NCI-H526 treated with DMSO at 0.1 percent for 48 hours (cell line): Measurements from ENCODE around the gene RBM34.

Experiments used
- DNase-seq: peaks from one replicate; lab custom pipeline; 2025; lab: John Stamatoyannopoulos, UW

Gene RBM34

DNA sequence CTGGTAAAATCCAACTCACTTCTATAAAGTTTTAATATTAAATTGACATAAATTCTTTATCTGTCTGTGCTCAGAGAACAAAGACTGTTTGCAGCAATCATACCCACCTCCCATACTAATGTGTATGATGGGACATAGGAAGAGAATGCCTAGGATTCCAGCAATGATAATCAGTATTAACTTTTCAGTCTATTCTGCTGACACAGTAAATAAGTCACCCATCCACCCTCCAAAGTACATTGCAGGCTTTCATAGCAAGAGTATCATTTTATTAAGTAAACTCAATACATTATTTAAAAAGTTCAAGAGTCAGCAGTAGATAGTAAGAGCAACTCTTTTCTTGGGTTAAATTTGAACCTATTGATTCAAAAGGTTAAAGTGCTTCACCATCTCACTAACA is 8.8 kb downstream of the RBM34 start:
- no peak for DNase-seq

DNA sequence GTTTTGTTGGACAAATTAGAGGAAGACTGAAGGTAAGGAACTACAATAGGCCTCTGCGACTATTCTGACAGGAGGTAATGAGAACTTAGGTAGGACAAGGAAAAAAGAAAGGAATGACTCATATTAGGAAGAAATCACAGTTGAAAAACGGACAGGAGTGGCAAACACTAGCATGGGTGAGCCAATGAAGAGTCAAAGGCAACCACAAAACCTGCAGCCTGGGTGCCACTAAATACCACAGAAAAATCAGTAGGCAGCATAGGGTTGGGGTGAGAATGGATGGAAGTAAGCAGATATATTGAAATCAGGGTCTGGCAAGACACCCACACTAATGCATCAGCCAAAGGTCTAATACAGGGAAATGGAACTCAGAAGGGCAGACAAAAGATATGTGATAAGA is 10.0 kb downstream of the RBM34 start:
- no peak for DNase-seq

DNA sequence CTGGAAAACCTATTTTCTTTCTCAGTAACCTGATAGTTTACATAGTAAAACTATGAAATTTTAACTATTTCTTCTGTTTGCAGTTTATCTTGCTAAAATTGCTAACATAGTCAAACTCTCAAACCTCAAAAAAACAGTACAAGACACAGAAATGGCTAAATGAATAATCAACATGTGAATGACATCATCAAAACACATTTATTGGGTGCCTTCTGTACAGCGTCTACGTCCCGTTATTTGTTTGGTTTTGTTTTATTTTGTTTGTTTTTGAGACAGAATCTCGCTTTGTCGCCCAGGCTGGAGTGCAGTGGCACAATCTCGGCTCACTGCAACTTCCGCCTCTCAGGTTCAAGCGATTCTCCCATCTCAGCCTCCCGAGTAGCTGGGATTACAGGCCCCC is 11.2 kb downstream of the RBM34 start:
- no peak for DNase-seq

DNA sequence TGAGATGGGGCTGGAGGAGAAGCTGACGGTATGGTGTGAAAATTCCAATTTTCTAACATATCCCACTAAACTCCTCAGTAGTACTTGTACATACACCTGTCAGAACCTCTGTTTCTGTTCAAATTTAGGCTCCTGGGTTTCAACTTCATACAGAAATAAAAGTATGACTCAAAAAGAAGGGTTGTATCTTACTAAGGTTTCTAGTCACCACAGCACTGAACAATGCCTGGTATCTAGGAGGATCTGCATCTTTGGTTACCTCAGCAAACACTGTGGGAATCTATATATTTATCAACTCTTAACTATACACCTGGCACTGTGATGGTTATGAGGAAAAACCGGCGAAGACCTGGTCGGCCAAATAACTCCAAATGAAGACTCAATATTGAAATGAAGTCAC is 13.8 kb downstream of the RBM34 start:
- no peak for DNase-seq

DNA sequence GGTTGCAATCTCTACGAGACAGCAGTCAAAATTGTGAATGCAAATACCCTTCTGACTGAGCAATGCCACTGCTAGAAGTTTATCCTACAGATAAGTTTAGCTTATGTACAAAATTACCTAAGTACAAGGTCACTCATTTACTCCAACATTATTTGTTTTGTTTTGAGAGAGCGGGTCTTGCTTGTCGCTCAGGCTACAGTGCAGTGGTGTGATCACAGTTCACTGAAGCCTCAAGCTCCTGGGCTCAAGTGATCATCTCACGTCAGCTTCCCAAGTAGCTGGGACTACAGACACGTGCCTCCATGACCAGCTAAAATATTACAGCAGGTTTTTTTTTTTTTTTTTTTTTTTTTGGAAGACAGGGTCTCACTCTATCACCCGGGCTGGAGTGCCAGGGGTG is 15.4 kb downstream of the RBM34 start:
- no peak for DNase-seq

DNA sequence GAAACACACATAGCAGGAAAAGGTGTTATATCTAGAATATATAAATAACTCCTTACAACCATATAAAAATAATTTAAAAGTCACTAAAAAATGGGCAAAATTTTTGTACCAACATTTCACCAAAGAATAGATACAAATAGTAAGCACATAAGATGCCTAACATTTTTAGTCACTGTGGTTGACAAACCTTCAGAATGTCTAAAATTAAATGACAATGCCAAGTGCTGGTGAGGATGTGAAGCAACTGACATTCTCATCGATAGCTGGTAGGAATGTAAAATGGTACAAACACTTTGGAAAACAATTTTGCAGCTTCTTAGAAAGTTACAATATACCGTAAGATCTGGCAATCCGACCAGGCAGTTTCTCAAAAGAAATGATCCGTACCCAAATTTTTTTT is 18.1 kb downstream of the RBM34 start:
- no peak for DNase-seq

DNA sequence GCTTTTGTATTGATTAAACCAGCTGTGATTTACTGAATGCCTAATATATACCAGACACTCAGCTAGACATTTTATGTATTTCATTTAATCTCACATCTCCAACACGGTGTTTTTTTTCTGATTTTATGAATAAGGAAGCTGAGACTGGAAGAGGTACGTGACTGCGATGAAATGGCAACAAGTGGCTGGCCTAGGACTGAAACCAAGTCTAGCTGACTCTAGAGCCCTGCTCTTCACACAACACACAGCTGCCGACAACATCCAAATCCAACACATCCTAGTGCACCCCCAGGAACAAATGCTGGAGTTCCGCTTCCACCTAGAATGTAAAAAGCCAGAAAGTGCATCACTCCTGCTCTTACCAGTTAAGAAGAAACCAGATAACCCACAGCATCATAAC is 21.7 kb downstream of the RBM34 start:
- no peak for DNase-seq

DNA sequence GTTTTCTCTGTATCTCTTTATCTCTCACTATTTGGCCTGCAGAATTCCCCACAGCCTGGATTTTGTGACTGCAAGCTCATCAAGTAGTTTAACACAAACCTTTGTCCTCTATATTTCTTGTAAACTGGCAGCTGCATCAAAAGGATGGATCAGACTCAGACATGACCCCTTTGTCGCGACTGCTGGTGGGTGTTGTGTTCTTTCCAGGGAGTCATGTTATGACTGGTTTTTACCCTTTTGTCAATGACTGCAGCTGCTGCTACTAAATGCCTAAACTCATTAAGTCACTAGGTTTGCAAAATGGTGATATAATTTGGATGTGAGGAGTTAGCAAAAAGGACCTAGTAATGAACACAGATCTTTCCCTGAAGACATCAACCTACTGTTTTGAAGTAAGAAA is 22.2 kb downstream of the RBM34 start:
- no peak for DNase-seq

DNA sequence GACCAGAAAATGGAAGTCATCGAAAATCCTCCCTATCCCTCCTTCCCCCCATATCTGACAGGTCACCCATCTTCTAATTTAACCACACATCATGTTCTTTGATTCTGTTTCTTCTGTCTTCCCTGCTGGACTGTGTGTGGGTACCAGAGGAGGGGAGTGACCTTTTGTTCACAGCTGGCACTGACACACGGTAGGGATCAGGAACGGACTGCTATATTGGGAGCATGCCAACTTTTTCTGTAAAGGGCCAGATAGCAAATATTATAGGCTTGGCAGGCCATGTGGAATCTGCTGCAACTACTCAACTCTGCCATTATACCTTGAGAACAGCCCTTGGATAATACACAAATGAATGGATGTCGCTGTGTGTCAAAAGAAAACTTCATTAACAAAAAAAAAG is 24.9 kb downstream of the RBM34 start:
- no peak for DNase-seq

DNA sequence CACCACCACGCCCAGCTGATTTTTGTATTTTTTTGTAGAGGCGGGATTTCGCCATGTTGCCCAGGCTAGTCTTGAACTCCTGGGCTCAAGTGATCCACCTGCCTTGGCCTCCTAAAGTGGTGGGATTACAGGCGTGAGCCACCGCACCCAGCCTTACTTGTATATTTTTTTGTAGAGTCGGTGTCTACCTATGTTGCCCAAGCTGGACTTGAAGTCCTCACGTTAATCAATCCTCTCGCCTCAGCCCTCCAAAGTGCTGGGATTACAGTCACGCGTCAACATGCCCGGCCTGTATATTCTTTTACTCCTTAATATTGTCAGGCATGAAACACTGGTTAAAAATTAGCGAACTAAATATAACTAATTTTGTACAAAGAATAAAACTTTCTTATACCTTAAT is 26.9 kb downstream of the RBM34 start:
- no peak for DNase-seq

DNA sequence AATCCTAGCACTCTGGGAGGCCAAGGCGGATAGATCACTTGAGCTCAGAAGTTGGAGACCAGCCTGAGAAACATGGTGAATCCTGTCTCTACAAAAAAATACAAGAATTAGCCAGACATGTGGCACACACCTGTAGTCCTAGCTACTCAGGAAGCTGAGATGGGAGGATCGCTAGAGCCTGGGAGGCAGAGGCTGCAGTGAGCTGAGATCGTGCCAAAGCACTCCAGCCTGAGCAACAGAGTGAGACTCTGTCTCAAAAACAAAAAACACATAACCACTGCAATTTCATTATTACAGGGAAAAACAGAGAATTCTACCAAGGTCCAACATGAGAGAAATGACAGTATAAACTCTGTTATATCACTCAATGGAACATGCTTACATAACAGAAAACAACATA is 28.0 kb downstream of the RBM34 start:
- DNase-seq: no peak

DNA sequence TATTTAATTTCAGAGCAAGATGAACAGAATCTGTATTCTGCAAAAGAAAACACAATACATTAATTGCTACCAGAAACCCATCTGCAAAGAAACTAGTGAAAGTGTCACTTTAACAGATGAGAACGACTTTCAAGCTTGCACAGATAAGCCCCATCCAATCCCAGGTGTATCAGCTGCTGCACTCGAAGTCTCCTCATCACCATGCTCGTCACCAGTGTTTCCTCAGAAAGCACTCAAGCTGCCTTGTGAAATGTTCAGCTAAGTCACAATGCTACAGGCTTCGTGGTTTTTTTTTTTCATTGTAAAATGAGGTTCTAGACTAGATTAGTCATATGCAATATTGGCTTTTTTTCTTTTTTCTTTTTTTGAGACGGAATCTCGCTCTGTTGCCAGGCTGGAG is 29.1 kb downstream of the RBM34 start:
- DNase-seq: no peak

DNA sequence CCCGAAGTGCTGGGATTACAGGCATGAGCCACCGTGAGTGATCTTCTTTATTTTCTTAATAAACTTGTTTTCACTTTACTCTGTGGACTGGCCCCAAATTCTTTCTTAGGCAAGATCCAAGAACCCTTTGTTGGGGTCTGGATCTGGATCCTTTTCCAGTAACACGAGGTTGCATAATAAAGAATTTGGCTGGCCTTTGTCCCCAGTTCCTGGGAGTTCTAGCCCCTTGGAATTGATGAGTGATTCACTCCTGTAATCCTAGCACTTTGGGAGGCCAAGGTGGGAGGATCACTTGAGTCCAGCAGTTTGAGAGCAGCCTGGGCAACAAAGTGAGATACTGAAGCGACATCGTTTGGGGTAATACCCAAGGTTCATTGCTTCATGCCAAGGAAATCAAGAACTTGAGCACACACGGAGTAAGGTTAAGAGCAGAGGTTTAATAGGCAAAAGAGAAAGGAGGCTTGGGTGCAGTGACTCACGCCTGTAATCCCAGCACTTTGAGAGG is 30.2 kb downstream of the RBM34 start:
- DNase-seq: no peak

DNA sequence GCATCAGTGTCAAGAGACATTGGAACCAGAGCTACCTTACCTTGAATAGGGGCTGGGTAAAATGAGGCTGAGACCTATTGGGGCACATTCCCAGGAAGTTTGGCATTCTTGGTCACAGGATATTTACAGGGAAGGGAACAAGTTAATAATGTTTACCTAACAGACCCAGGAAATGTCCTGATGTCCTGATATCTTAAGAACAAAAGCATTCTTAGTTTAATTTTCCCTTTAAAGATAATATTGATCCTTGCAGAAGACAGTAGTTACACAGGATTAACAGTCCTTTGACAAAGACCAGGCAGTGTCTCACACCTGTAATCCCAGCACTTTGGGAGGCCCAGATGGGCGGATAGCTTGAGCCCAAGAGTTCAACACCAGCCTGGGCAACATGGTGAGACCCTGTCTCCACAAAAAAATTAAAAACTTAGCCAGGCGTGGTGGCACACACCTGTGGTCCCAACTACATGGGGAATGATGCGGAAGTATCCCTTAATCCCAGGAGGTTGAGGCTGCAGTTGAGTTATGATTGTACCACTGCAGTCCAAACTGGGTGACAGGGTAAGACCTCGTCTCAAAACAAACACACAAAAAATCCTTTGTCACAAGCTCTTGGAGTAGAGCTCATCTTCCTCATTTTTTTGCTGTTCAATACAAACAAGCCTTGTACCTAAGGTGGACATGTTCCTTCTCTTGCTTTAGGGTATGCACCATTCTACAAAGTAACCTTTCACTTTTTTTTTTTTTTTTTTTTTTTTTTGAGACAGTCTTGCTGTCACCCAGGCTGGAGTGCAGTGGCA is 31.1 kb downstream of the RBM34 start:
- DNase-seq: no peak

DNA sequence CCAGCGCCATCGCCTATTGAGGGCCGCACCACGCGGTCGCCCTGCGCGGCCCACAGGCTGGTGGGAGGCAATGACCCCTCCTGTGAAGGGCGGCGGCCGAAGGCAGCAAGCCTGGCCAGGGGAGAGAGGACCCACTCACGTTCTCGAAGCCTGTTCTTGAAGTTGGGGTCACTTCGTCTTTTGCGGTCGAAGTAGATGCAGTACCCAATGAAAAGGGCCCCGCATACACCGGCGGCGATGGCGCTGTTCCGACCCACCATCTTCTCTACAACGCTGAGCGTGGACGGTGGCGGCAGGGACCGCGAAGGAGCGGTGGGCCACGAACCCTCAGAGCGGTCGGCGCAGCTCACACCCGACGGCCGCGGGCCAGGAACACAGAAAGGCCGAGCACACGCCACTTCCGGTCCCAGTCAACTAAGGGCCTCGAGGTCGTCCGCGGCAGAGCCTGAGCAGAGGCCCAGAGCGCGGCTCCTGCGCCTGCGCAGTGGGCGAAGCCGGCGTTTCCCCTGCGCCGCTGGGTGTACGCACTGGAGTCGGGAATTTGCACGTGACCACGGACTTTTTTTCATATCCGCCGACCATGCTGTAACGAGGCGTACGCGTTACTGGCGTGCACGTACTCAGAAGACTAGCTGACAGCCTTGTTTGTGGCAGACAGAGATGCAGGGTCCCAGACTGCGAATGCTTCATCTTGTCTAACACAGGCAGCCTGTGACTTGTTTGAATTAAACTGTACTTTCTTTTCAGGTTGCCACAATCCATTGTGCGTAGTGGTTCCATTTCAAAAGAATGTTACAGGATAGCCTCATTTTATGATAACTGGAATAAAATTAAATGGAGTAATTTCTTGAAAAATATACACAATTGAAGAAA is 32.4 kb downstream of the RBM34 start, which contains the start of gene TOMM20:
Gene TOMM20 (minus strand): TSS at position 382 of the 873 bp plus-strand sequence. CDS start 122 bp downstream, at position 260.
- peak; percentile 90 for DNase-seq

DNA sequence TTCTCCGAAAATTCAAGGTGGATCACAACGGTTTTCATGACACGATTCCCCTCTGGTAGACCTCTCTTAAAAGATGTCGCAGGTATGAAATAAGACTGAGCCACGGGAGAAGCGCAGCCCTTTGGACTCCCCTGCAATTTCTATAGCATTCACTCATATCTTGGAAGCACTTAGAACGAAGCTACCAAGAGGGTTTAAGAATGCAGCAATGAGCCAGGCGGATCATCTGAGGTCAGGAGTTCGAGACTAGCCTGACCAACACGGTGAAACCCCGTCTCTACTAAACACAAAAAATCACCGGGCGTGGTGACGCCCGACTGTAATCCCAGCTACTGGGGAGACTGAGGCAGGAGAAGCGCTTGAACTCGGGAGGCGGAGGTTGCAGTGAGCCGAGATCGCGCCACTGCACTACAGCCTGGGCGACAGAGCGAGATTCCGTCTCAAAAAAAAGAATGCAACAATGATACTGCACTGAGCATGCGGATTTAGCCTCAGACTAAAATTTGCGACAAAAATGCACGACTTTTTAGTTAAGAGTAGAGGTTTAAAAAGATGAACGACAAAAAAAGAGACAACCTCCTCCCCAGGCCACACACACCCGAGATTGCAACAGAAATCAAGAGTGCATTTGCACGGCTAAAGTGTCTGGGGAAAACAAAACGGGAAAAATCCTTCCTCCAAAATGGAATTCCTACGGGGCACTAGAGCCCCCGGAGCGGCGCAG is 33.2 kb downstream of the RBM34 start:
- no peak for DNase-seq

DNA sequence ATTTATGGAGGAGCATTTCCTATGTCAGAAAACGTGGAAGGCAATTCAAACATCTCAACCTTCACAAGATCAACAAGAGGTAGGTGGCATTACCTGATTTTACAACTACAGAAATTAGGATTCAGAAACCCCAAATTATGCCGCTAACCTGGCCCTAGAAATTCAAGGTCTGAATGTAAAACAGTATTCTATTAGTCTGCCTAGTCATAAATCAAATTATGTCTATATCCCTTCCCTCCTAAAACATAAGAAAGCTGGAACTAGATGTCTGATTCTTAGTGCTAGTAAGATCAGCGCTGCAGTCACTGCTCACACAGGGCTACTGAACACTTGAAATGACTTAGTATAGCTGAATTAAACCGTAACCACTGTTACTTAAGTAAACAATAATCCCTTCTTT is 33.8 kb downstream of the RBM34 start:
- peak; percentile 1 for DNase-seq

DNA sequence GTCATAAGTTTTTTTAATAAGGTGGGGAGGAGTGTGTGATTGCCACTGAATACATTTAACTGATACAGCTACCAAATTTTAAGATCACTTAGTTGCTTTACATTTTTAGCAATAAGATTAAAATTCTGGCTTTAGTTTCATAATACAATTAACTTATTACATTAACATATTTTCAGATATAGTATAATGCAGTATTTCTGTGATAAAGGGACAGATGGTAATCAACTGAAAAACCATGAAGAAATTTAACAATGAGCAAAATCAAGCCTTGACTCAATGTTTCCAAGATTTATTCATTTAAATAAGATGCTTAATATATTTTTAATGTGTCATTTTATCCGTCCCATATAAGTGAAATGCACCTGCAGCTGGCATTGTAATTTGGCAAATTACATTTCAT is 36.4 kb downstream of the RBM34 start:
- no peak for DNase-seq

DNA sequence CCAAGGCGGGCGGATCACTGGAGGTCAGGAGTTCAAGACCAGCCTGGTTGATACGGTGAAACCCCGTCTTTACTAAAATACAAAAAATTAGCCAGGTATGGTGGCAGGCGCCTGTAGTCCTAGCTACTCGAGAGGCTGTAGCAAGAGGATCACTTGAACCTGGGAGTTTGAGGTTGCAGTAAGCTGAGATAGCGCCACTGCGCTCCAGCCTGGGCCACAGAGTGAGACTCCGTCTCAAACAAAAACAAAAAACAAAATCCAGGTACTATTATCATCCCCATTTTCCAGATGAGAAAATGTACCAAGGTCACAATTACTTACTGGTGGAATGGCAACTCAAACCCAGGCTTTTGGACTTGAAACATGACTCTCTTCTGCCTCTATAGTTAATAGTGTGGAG is 36.9 kb downstream of the RBM34 start:
- no peak for DNase-seq

DNA sequence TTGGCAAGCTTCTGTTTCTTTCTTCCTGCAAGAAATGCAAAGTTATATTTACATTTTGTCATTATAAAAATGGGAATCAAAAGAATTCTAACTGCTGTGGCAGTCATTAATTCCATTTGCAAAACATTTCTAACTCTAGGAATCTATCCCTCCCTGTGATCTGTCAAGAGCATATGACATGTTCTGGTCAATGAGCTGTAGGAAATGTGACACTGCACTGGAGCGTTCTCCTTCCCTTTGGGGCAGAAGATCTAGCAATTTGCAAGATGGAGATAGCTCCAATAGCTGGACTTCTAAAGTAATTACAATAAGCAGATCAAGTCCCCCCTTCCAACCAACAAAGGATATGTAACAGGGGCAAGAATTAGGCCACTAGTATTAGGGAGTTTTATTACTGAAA is 38.7 kb downstream of the RBM34 start:
- no peak for DNase-seq

DNA sequence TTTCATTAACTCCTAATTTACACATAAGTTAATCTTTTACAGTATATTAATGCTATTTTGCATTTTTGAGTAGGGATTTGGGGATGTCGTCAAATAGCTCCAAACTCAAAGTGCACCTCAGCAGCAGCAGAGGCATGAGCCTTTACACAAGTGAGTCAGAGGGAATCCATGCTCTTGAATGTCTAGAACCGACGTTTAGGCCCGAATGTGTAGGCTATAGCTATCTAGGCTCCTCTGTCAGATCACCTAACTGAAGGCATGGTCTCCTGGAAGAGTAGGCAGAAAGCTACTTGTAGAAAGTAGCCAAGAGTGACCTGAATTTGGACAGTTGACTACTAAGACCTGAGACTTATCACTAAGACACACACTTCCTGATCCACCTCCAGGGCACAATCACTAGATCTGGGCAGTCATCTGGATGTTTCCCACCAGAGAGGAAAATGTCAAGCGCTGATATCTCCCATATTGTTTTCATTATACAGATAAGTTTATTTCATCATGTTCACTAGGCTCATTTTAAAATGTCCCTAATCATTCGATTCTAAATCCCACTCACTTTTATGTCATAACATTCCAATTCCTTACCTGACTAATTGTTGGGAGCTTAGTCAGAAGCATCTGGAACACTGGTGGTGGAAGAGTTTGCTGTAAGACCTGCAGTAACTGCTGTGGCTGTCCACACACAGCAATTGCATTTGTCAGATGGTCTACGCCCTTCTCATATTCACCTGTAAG is 47.7 kb downstream of the RBM34 start:
- DNase-seq: no peak
